ENCODE results near the gene RARB.

The RARB gene

DNA sequence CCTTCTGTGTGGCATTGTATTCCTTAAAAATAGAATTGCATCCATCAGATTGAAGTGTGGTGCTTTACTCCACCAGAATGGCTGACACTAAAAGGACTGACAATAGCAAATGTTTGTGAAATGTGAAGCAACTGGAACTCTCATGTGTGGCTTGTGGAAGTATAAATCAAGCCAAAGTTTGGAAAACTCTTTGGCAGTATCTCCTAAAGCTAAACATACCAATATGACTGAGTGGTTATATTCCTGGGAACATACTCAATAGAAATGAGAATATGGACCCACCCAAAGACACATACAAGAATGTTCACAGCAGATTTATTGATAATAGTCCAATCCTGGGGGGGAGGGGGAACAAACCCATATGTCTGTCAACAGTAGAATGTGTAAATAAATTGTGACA lies 87.1 kb downstream of the RARB start:
- H3K4me3 ChIP-seq (ENCODE audit: low read depth, low read length), result no peak overlapping the region
- DNase-seq (ENCODE audit: low read depth), result no peak
- TF ChIP-seq CTCF (IDR thresholded peaks at IDR 0.05; ENCODE audit: insufficient read depth, low read depth, low read length, missing control alignments), result no peak

GRCh38 chr3:25520926-25521559 lies 93.0 kb downstream of the RARB start:
- no peak overlapping the region for H3K4me3 ChIP-seq (ENCODE audit: low read depth, low read length)
- DNase-seq (ENCODE audit: low read depth), result no peak
- TF ChIP-seq CTCF (IDR thresholded peaks at IDR 0.05; ENCODE audit: insufficient read depth, low read depth, low read length, missing control alignments), result no peak

DNA sequence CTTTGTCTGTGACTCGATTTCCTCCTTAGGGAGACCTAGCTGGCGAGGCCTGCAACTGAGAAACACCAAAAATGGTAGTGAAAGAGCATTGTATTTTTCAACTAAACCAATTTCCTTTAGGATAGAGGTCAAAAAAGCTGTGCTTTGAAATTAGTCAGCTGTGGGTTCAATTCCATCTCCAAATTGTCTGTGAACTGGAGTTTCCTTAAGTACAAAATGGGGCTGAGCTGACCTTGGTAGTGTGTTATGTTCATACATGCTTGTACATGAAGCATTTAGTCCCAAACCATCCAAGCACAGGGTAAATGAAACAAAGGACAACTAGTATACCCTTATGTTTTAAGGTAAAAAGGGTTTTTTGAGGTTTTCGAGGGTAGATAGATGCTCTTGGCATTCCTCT lies 99.3 kb downstream of the RARB start:
- no peak for TF ChIP-seq CTCF (IDR thresholded peaks at IDR 0.05; ENCODE audit: insufficient read depth, low read depth, low read length, missing control alignments)
- no peak for DNase-seq (ENCODE audit: low read depth)

DNA sequence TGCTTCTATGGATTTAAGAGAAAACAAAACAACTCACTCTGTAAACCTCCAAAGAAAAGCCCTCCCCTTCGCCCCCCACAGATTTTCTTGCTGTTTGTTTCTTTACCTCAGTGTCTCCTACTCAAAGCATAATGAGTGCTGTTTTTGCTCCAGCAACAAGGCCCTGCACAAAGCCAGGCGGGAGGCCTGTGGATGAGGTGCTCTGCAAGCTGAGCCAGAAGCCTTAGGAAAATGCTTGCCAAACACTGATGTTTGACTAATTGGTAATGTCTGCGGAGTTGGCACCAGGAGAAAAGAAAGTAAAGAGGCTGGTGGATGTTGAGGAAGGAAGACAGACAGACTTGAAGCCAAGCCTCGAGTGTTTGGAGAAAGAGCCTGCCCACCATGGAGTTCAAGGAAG lies 99.7 kb downstream of the RARB start:
- no peak for TF ChIP-seq CTCF (IDR thresholded peaks at IDR 0.05; ENCODE audit: insufficient read depth, low read depth, low read length, missing control alignments)
- H3K4me3 ChIP-seq (ENCODE audit: low read depth, low read length), result no peak overlapping the region
- DNase-seq (ENCODE audit: low read depth), result no peak

More for the DNA sequence above, 99.3 kb downstream of the RARB start:
- no peak overlapping the region for H3K4me3 ChIP-seq (ENCODE audit: low read depth, low read length)

- DNase-seq (ENCODE audit: low read depth), result no peak
- no peak overlapping the region for H3K4me3 ChIP-seq (ENCODE audit: low read depth, low read length)
- no peak for TF ChIP-seq CTCF (IDR thresholded peaks at IDR 0.05; ENCODE audit: insufficient read depth, low read depth, low read length, missing control alignments)
These were observed 103.9 kb downstream of the RARB start for GRCh38 chr3:25531971-25532370.

DNA sequence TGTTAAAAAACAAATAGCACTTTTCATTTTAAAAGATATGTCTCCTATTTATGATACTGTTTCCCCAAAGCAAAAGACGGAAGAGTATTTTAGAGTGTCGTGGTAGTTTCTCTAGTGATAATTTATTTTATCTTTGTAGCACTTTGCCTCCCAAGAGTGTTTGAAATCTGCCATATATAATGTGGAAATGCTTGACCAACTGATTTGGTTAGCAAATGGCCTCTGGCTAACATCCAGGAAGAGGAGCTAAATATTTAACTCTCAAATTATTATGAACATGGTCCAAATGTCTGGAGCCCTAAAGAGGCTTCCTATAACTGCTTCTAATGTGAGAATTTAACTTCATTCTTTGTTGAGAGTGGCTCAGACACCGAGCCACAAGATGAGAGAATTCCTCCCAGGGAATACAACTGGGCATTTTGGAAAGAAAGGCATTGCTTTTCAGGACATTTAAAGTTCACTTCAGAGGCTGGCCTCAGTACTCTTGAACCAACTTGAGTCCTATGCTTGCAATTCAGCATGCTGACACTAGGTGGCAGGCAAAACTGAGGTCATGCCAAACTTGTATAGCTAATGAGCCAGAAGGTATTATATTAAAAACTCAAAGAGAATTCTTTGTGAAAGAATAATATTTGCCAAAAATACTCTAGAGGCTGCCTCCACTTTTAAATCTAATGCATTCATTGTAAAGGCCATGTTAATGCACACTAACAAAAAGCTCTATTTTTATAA lies 104.5 kb downstream of the RARB start:
- no peak overlapping the region for H3K4me3 ChIP-seq (ENCODE audit: low read depth, low read length)
- DNase-seq (ENCODE audit: low read depth), result peak; percentile 60
- peak; percentile 65 for TF ChIP-seq CTCF (IDR thresholded peaks at IDR 0.05; ENCODE audit: insufficient read depth, low read depth, low read length, missing control alignments)
